ENCODE measurements around the gene ZNF511. TPM values are rescaled to one million over a fixed set of nuclear protein-coding genes. Genes with fewer than 3 reads are reported as not detected.
A peak's percentile ranks its signal among the peaks of the same experiment; 100 is the strongest.

Gene ZNF511
- total and polyA plus RNA-seq, 7 donors: 43.2 to 64.2 (median 48.9) TPM

GRCh38 chr10:133312769-133313145, 4.0 kb downstream of the ZNF511 start:
- 87 to 96% (median 91%) methylated on average over 9 of the region's 9 CpGs for WGBS, 3 donors
- no peak for DNase-seq
- TF ChIP-seq CTCF (IDR thresholded peaks at IDR 0.05): no peak

DNA sequence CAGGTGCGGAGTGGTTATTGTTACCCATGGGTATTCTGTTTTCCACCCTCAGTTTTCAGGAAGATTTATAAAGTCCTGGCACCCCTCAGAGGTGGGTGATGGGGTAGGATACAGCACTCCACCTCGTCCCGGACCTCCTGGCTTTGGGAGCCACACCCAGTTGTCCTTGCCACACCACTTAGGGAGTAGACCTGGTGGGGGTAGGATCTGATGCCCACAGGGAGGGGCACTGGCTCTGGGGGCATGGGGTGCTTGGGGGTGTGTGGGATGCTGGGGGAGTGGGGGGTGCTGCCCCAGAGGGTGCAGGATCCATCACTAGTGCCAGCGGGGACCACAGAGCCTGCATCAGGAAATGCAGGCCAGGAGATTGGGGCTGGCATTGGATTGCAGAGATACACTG, 4.5 kb downstream of the ZNF511 start:
- Histone ChIP-seq H3K27me3 (ENCODE audit: insufficient read depth in 3 of 3, low read length in 2 of 3) (peaks cover 0 to 3% (median 0%) of the 10 kb centered on the region in 3 donors), H3K36me3 (ENCODE audit: insufficient read depth in 1 of 2, low read depth in 1 of 2) (peaks cover 0 to 37% of the 10 kb centered on the region in 2 donors), H3K27ac (peak overlapping the region; percentile 23), H3K9me3 (no peaks in the 10 kb centered on the region), H3K4me1 (peaks cover 5% of the 10 kb centered on the region), H3K4me3 (no peak overlapping the region)
- ATAC-seq (no peak), DNase-seq (no peak)
- no peak for TF ChIP-seq CTCF (IDR thresholded peaks at IDR 0.05)
- intact Hi-C loops (cut with DNase I): loop anchor here (5.0 to 10.0 kb wide), 2 partner anchors 59 to 478 kb away; partner anchors contain the start of gene ECHS1 (in 1 of the 2)
- WGBS, 3 donors: 67 to 77% (median 67%) methylated on average over 4 of the region's 4 CpGs

More at GRCh38 chr10:133312769-133313145, 4.0 kb downstream of the ZNF511 start:
- peaks cover 0 to 3% (median 0%) of the 10 kb centered on the region in 3 donors for H3K27me3 ChIP-seq (ENCODE audit: insufficient read depth in 3 of 3, low read length in 2 of 3)
- ATAC-seq: no peak
- peaks cover 7% of the 10 kb centered on the region for H3K4me1 ChIP-seq
- H3K9me3 ChIP-seq: no peaks in the 10 kb centered on the region
- H3K36me3 ChIP-seq (ENCODE audit: insufficient read depth in 1 of 2, low read depth in 1 of 2): peaks cover 0 to 37% of the 10 kb centered on the region in 2 donors
- H3K27ac ChIP-seq: no peak overlapping the region
- no peak overlapping the region for H3K4me3 ChIP-seq
- intact Hi-C loops (cut with DNase I): loop anchor here (5.0 to 10.0 kb wide), 2 partner anchors 60 to 478 kb away; partner anchors contain the start of gene ECHS1 (in 1 of the 2)

DNA sequence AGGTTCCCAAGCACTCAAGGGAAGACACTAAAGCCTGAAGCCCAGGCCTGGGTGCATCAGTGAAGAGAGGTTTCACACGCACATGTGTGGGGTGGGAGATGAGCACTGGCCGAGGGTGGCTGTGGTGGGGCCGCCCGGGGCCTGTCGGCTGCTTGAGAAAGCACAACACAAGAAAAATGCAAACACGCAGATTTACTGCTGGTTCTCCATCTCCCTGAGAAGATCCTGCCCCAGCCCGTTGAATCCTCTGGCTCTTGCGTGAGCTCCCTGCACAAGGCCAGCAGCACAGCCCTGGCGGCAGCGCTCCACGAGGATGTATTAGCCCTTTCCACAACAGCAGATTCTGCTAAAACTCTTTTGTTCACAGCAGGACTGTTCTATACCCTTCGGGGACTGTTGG, 6.2 kb downstream of the ZNF511 start:
- DNase-seq (peak in 1 of 2 donors; percentile 34), ATAC-seq (no peak)
- TF ChIP-seq CTCF (IDR thresholded peaks at IDR 0.05): no peak
- intact Hi-C loops (cut with DNase I): loop anchor here (5.0 to 10.0 kb wide), 2 partner anchors 57 to 480 kb away; partner anchors contain the start of gene ECHS1 (in 1 of the 2)
- Histone ChIP-seq H3K9me3 (no peaks in the 10 kb centered on the region), H3K4me1 (peaks cover 5% of the 10 kb centered on the region), H3K27ac (no peak overlapping the region), H3K36me3 (ENCODE audit: insufficient read depth in 1 of 2, low read depth in 1 of 2) (peaks cover 0 to 35% of the 10 kb centered on the region in 2 donors), H3K4me3 (no peak overlapping the region), H3K27me3 (ENCODE audit: insufficient read depth in 3 of 3, low read length in 2 of 3) (peaks cover 0 to 15% (median 3%) of the 10 kb centered on the region in 3 donors)
- 87 to 90% (median 88%) methylated on average over 12 of the region's 12 CpGs for WGBS, 3 donors

DNA sequence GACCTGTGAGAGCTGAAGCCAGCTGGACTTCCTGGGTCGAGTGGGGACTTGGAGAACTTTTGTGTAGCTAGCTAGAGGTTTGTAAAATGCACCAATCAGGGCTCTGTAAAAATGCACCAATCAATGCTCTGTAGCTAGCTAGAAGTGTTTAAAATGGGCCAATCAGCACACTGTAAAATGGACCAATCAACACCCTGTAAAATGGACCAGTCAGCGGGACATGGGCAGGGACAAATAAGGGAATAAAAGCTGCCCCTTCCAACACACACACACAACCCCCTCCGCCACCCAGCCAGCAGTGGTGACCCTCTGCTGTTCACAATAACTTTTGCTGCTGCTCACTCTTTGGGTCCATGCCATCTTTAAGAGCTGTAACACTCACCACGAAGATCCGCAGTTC, 7.1 kb downstream of the ZNF511 start:
- Histone ChIP-seq H3K27ac (no peak overlapping the region), H3K4me1 (peaks cover 5% of the 10 kb centered on the region), H3K4me3 (no peak overlapping the region), H3K36me3 (ENCODE audit: insufficient read depth in 1 of 2, low read depth in 1 of 2) (peaks cover 0 to 26% of the 10 kb centered on the region in 2 donors), H3K9me3 (no peaks in the 10 kb centered on the region), H3K27me3 (ENCODE audit: insufficient read depth in 3 of 3, low read length in 2 of 3) (peaks cover 0 to 24% (median 4%) of the 10 kb centered on the region in 3 donors)
- intact Hi-C loops (cut with DNase I): loop anchor here in 1 of 2 donors (10.0 kb wide), 1 partner anchor 481 kb away; no protein-coding TSS in a partner anchor
- DNase-seq (peak in 1 of 2 donors; percentile 4), ATAC-seq (no peak)
- 78 to 86% (median 81%) methylated on average over 5 of the region's 5 CpGs for WGBS, 3 donors
- no peak for TF ChIP-seq CTCF (IDR thresholded peaks at IDR 0.05)
